Peyer's patch (tissue), 4 donors: ENCODE measurements around the gene DEUP1. TPM values are rescaled to one million over a fixed set of nuclear protein-coding genes. Genes with fewer than 3 reads are reported as not detected.

Experiments used
- DNase-seq, 3 donors: peaks; one replicate each; pipeline ENCODE4 v3.0.0-alpha.2; 2017 to 2019
- H3K27ac ChIP-seq, 4 donors: fragments of 200-600 bp; sonication (generic); one replicate each; pipeline ENCODE4 v1.5.1; 2016 to 2019
- H3K27me3 ChIP-seq, 2 donors: fragments of 200-600 bp; sonication (generic); one replicate each; pipeline ENCODE4 v1.5.1; 2019
- H3K36me3 ChIP-seq, 3 donors: fragments of 200-600 bp; sonication (generic); one replicate each; pipeline ENCODE4 v1.5.1; 2016 to 2019
- H3K4me1 ChIP-seq, 4 donors: fragments of 200-600 bp; sonication (generic); one replicate each; pipeline ENCODE4 v1.5.1; 2016 to 2019
- H3K4me3 ChIP-seq, 4 donors: fragments of 200-600 bp; sonication (generic); 1 replicate in 3 of 4; 2 replicates in 1 of 4; pipeline ENCODE4 v1.5.1; 2016 to 2019; ENCODE audit warnings: mild to moderate bottlenecking in 1 of 4
- H3K9me3 ChIP-seq, 4 donors: fragments of 200-600 bp; sonication (generic); one replicate each; pipeline ENCODE4 v1.5.1; 2016 to 2019; ENCODE audit warnings: mild to moderate bottlenecking in 1 of 4
- POLR2A ChIP-seq, 2 donors: fragments of 450-650 bp; IDR thresholded peaks; one replicate each; pipeline ENCODE4 v1.5.1; 2017; ENCODE audit warnings: antibody characterized with exemption in 2 of 2, mild to moderate bottlenecking in 2 of 2, moderate library complexity in 2 of 2
- total RNA-seq, 4 donors: library from RNA; depleted of rRNA; stranded (reverse); fragments of >200 nt; gene quantifications; one replicate each; pipeline ENCODE4 v1.1.0, GENCODE V29; 2016
- TF ChIP-seq, protein P1 (sequence below), 6 experiments: fragments of 450-650 bp in 4 of 6; fragments of 200-600 bp in 2 of 6; sonication (generic) in 1 of 6; IDR thresholded peaks; one replicate each; pipeline ENCODE4 v1.5.1; 2017 to 2019; ENCODE audit warnings: antibody characterized with exemption in 6 of 6, mild to moderate bottlenecking in 3 of 6, moderate library complexity in 1 of 6

DEUP1 gene
- total RNA-seq, 4 donors from 2014 or later = not detected

DNA sequence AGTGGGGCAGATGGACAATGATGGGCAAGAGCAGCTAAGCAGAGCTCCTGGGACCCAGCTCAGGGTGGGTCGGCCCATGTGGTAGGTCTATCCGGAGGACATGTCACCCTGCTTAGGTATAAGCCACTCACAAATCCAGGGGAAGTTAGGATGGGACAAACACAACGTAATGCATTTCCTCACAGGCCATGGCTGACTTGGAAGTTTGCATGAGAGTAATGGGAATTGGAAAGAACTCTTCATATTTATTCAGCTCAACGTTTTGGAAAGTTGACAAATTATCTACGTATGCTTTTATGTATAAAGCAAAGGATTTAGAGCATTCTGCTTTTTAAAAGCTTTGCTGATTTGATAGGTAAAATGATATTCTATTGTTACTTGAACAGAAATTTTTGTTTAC, 137.7 kb downstream of the DEUP1 start:
- no peaks in the 10 kb centered on the region for H3K4me1 ChIP-seq

DNA sequence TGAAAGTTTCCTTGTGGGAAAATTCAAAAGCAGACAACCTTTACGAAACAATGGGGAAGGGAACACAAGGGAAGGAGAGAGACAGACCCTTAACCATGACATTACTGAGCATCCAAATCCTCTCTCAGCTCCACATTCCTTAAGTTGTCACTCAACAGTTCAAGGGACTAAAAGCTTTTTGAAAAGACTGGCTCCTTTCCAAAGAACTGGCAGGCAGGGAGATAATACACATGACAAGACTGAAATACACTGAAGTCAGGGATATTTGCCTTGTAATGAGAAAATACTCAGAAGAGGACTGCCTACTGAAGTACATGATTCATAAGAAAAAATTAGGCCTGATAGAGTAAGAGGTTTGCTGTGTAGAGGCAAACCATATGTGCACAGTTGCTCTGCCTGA, 143.6 kb downstream of the DEUP1 start:
- H3K4me3 ChIP-seq = no peak overlapping the region
- no peak for DNase-seq
- H3K27ac ChIP-seq = no peak overlapping the region
- TF ChIP-seq, protein P1, sequence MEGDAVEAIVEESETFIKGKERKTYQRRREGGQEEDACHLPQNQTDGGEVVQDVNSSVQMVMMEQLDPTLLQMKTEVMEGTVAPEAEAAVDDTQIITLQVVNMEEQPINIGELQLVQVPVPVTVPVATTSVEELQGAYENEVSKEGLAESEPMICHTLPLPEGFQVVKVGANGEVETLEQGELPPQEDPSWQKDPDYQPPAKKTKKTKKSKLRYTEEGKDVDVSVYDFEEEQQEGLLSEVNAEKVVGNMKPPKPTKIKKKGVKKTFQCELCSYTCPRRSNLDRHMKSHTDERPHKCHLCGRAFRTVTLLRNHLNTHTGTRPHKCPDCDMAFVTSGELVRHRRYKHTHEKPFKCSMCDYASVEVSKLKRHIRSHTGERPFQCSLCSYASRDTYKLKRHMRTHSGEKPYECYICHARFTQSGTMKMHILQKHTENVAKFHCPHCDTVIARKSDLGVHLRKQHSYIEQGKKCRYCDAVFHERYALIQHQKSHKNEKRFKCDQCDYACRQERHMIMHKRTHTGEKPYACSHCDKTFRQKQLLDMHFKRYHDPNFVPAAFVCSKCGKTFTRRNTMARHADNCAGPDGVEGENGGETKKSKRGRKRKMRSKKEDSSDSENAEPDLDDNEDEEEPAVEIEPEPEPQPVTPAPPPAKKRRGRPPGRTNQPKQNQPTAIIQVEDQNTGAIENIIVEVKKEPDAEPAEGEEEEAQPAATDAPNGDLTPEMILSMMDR (IDR thresholded peaks at IDR 0.05) = no peak
- no peak for TF ChIP-seq POLR2A (IDR thresholded peaks at IDR 0.05)
- peaks cover 0 to 19% (median 0%) of the 10 kb centered on the region in 3 donors for H3K36me3 ChIP-seq
- no peaks in the 10 kb centered on the region for H3K4me1 ChIP-seq
- no peaks in the 10 kb centered on the region for H3K27me3 ChIP-seq
- no peaks in the 10 kb centered on the region for H3K9me3 ChIP-seq

More for the DNA sequence above, 137.7 kb downstream of the DEUP1 start:
- no peak for DNase-seq
- Histone ChIP-seq H3K4me3 (no peak overlapping the region), H3K27ac (no peak overlapping the region), H3K36me3 (no peaks in the 10 kb centered on the region), H3K9me3 (no peaks in the 10 kb centered on the region), H3K27me3 (no peaks in the 10 kb centered on the region)
- TF ChIP-seq, protein P1 (IDR thresholded peaks at IDR 0.05) = no peak
- no peak for TF ChIP-seq POLR2A (IDR thresholded peaks at IDR 0.05)

DNA sequence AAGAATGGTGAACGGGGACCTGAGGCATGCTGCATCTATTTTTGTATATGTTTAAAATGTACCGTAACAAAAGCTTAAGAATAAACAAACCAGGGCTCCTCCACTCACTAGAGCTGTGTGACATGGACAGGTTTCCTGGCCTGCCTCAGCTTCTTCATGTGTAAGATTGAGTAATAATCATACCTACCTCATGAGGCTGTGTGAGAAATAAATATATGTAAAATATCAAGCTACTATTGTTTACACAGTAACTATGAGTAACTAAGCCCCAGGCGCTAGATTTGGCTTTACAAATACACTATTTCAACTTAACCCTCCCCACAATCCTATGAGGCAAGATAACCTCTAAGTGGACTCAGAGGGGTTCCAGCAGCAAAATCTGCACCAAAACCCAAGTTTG, 146.3 kb downstream of the DEUP1 start:
- no peaks in the 10 kb centered on the region for H3K27me3 ChIP-seq
- peaks cover 0 to 3% (median 0%) of the 10 kb centered on the region in 4 donors for H3K4me1 ChIP-seq
- no peak for DNase-seq
- TF ChIP-seq, protein P1 (IDR thresholded peaks at IDR 0.05) = no peak
- no peak for TF ChIP-seq POLR2A (IDR thresholded peaks at IDR 0.05)
- H3K27ac ChIP-seq = no peak overlapping the region
- no peak overlapping the region for H3K4me3 ChIP-seq
- peaks cover 0 to 19% (median 0%) of the 10 kb centered on the region in 3 donors for H3K36me3 ChIP-seq
- no peaks in the 10 kb centered on the region for H3K9me3 ChIP-seq

DNA sequence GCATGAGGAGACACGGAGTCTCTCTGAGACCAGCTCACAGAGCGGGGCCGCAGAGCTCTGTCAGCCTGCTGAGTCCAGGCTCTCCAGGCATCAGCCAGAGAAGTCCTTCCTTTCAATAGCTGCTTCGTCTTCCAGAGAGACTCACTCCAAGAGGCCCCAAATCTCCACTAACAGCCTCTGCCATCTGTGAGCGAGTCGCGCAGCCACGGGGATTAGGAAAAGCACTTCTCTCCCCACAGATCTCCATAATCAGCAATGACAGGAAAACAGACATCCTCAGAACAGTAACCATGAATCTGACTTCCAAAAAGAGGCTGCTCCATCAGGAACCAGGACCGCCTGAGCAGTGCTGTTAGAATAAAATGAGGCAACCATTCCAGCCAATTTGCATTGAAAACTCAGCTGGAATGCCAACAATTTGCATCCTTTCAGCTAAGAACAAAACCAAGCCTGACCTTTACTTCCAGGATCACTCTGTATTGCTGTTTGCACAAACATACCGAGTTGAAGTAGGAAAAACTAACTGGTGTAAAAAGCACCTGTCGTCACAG, 147.2 kb downstream of the DEUP1 start:
- no peak overlapping the region for H3K4me3 ChIP-seq
- H3K36me3 ChIP-seq = peaks cover 0 to 19% (median 0%) of the 10 kb centered on the region in 3 donors
- TF ChIP-seq POLR2A (IDR thresholded peaks at IDR 0.05) = no peak
- TF ChIP-seq, protein P1 (IDR thresholded peaks at IDR 0.05) = no peak
- H3K9me3 ChIP-seq = no peaks in the 10 kb centered on the region
- no peaks in the 10 kb centered on the region for H3K27me3 ChIP-seq
- H3K27ac ChIP-seq = no peak overlapping the region
- DNase-seq = no peak
- H3K4me1 ChIP-seq = peaks cover 0 to 7% (median 0%) of the 10 kb centered on the region in 4 donors

DNA sequence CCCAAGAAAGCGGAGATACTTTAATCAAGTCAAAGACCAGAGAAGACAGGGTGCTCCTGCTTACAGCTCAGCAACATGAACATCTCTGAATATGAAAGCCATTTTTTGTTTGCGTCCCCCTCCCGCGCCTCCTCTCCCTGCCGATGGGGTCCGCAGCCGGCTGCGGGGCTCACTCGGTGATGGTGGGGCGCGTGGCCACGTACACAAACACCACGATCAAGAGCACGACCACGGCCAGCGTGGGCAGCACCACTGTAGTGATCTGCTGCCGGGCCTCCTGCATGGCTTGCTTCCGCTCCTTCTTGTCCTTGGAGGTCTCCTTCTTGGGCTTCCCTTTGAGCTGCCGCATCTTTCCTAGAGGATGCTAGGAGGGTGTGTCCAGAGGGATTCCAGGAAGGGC, 148.3 kb downstream of the DEUP1 start:
- peaks cover 0 to 19% (median 0%) of the 10 kb centered on the region in 3 donors for H3K36me3 ChIP-seq
- TF ChIP-seq POLR2A (IDR thresholded peaks at IDR 0.05) = no peak
- peaks cover 0 to 14% (median 0%) of the 10 kb centered on the region in 4 donors for H3K4me1 ChIP-seq
- no peaks in the 10 kb centered on the region for H3K9me3 ChIP-seq
- H3K27me3 ChIP-seq = no peaks in the 10 kb centered on the region
- no peak for DNase-seq
- H3K27ac ChIP-seq = no peak overlapping the region
- H3K4me3 ChIP-seq = no peak overlapping the region

DNA sequence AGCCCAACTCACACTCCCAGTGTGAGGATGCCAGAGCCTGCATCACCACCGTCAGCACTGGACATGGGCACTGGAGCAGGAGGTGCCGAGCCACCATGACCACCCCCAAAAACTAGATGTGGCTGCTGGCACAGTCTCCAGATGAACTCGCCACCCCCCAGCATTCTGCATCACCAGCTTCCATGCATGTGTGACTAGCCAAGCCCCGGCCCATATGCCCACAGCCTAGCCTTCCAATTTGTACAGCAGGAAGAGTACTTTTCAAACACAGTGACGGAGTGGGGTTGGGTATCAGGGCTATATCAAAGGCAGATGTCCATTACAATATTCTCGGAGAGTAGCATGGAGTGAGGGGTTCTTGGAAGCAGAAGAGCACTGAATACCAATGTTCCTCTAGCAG, 149.7 kb downstream of the DEUP1 start:
- DNase-seq = no peak
- no peak overlapping the region for H3K4me3 ChIP-seq
- peaks cover 0 to 19% (median 0%) of the 10 kb centered on the region in 3 donors for H3K36me3 ChIP-seq
- H3K4me1 ChIP-seq = peaks cover 0 to 16% (median 0%) of the 10 kb centered on the region in 4 donors
- TF ChIP-seq POLR2A (IDR thresholded peaks at IDR 0.05) = no peak
- TF ChIP-seq, protein P1 (IDR thresholded peaks at IDR 0.05) = no peak
- no peak overlapping the region for H3K27ac ChIP-seq
- H3K9me3 ChIP-seq = no peaks in the 10 kb centered on the region
- no peaks in the 10 kb centered on the region for H3K27me3 ChIP-seq
